Purkinje cell (primary cell): Measurements from ENCODE around the gene NAT9. TPM values are rescaled to one million over a fixed set of nuclear protein-coding genes. Genes with fewer than 3 reads are reported as not detected.

ENCODE experiments used
- polyA plus RNA-seq: library from polyadenylated mRNA; unstranded; fragments of >200 nt; fragmentation: Nextera tagmentation; gene quantifications from 2 replicates; pipeline ENCODE4 v1.2.1, GENCODE V29; 2014

The NAT9 gene
- 6.0 and 6.2 TPM in 2 replicates for polyA plus RNA-seq

DNA sequence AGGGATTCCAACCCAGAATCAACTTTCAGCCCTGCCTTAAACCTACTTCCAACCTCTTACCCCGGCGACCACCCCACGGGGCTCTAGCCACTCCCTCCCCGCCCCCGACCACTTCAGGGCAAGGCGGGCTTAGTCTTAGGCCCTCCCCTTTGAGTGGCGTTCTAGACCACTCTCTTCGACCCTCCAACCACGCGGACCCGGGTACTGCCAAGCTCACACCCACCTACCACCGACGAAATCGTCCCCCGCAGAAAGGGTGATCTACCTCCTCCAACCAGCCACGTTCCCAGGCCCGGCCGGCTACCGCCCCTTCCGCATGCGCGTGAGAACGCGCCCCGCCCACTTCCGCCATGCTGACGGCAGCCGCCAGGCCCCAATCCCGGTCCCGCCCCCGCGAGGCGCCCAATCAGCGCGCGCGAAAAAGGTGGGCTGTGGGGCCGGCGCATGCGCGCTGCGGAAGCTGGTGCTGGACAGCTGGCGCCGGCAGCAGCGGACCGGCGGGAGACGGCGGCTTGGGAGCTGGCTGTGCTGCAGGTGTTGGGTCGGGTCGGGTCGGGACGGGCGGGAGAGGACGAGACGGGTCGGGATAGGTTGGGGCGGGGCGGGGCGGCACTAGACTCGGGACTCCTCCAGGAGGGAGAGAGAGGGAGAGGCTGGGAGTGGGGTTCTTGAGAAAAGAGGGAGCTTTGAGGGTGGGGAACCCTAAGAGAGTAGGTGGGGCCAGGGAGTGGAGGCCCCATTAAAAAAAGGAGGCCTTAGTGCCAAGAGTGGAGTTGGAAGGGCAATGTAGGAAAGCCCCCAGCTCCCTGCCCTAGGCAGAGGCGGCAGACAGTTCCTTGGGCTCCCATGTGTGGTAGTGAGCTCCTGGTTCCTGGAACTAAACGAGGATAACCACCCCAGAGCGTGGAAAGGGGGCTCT lies at the start of gene NAT9:
Gene NAT9, minus strand, starts transcription at position 302 of the 919 bp plus-strand sequence. CDS start 647 bp downstream, outside the sequence.

GRCh38 chr17:74748529-74749278 lies 27.4 kb downstream of the NAT9 start, which contains the start of gene NHERF1:
NHERF1 (plus strand) TSS chr17:74748628; CDS start chr17:74748847, 219 bp downstream.

GRCh38 chr17:74736513-74737298 lies 39.4 kb downstream of the NAT9 start, which contains the start of gene RAB37:
RAB37 (plus strand) TSS chr17:74737256; CDS start chr17:74737273, 17 bp downstream.

Other genes with a start within 250 kb of the NAT9 start
- gene CD300LB, start 244.9 kb downstream of the NAT9 start, polyA plus RNA-seq = not detected in 2 replicates
- gene CD300C, start 230.2 kb downstream of the NAT9 start, polyA plus RNA-seq = not detected in 2 replicates
- gene CD300H, start 208.8 kb downstream of the NAT9 start, polyA plus RNA-seq = not detected in 2 replicates
- gene CD300LD, start 184.1 kb downstream of the NAT9 start, polyA plus RNA-seq = not detected in 2 replicates
- not detected in 2 replicates for gene CD300E, start 152.6 kb downstream of the NAT9 start, polyA plus RNA-seq
- gene CD300LF, start 63.4 kb downstream of the NAT9 start, polyA plus RNA-seq = not detected in 2 replicates
- 0.57 TPM in 1 of 2 replicates, not detected in the other for gene RAB37, start 39.1 kb downstream of the NAT9 start, polyA plus RNA-seq
- gene NHERF1, start 27.7 kb downstream of the NAT9 start, polyA plus RNA-seq = 4.9 and 9.5 TPM in 2 replicates
- gene GRIN2C, start 83.5 kb upstream of the NAT9 start, polyA plus RNA-seq = 0.59 and 0.74 TPM in 2 replicates
- 0.25 TPM in 1 of 2 replicates, not detected in the other for gene FDXR, start 96.6 kb upstream of the NAT9 start, polyA plus RNA-seq
- 5.1 and 6.8 TPM in 2 replicates for gene FADS6, start 117.3 kb upstream of the NAT9 start, polyA plus RNA-seq
- gene USH1G, start 146.9 kb upstream of the NAT9 start, polyA plus RNA-seq = not detected in 2 replicates
- 0.27 TPM in 1 of 2 replicates, not detected in the other for gene OTOP2, start 147.9 kb upstream of the NAT9 start, polyA plus RNA-seq
- not detected in 2 replicates for gene OTOP3, start 159.6 kb upstream of the NAT9 start, polyA plus RNA-seq
- 5.6 and 10.2 TPM in 2 replicates for gene HID1, start 196.4 kb upstream of the NAT9 start, polyA plus RNA-seq
- gene CDR2L, start 211.3 kb upstream of the NAT9 start, polyA plus RNA-seq = 7.2 and 13.0 TPM in 2 replicates
- gene MRPL58, start 236.3 kb upstream of the NAT9 start, polyA plus RNA-seq = 26.4 and 34.8 TPM in 2 replicates